B cell (primary cell): Measurements from ENCODE around the gene MED8. TPM values are rescaled to one million over a fixed set of nuclear protein-coding genes. Genes with fewer than 3 reads are reported as not detected.

Experiments used
- ATAC-seq: fragments of 200-7000 bp; cut with Tn5 transposase; one replicate; pipeline ENCODE4 v1.10.0; 2021; ENCODE audit warnings: low read depth, mild to moderate bottlenecking, moderate number of reproducible peaks, moderate library complexity
- CTCF ChIA-PET: fragments of 350-600 bp; sonication (Branson Sonifier 250); formaldehyde crosslinking; loops from one replicate; lab custom pipeline; 2021; ENCODE audit warnings: antibody characterized with exemption, inconsistent platforms; lab: Charles Lee
- POLR2A ChIA-PET: fragments of 350-600 bp; sonication (Branson Sonifier 250); formaldehyde crosslinking; loops from one replicate; lab custom pipeline; 2021; ENCODE audit warnings: antibody characterized with exemption; lab: Charles Lee
- DNase-seq: peaks from one replicate; pipeline ENCODE4 v3.0.0; 2013
- H2AFZ ChIP-seq: 2 replicates; pipeline ENCODE4 v1.6.1; 2012; ENCODE audit warnings: mild to moderate bottlenecking, low read depth, low read length; ENCODE audit not compliant: insufficient read depth, poor library complexity, severe bottlenecking
- H3K27ac ChIP-seq, 2 donors: 1 replicate in 1 of 2; 2 replicates in 1 of 2; pipeline ENCODE4 v1.5.1; 2012 to 2013; ENCODE audit warnings: low read length in 2 of 2, mild to moderate bottlenecking in 2 of 2, moderate library complexity in 1 of 2
- H3K27me3 ChIP-seq, 4 experiments: fragments of 200-600 bp in 1 of 4; sonication (generic) in 1 of 4; replicated peaks in 1 of 4; 1 replicate in 2 of 4; 2 replicates in 2 of 4; pipeline versions ENCODE4 v1.6.1 to v1.7.0; 2013 to 2016; ENCODE audit warnings: low read length in 3 of 4, mild to moderate bottlenecking in 2 of 4, mixed read lengths in 1 of 4, moderate library complexity in 1 of 4; ENCODE audit not compliant: insufficient read depth in 4 of 4, control insufficient read depth in 3 of 4; ENCODE audit errors: control extremely low read depth in 1 of 4
- H3K36me3 ChIP-seq, 2 experiments: replicated peaks in 1 of 2; 1 replicate in 1 of 2; 2 replicates in 1 of 2; pipeline versions ENCODE4 v1.6.1 to v1.7.1; 2013; ENCODE audit warnings: low read length in 1 of 2; ENCODE audit not compliant: insufficient read depth in 2 of 2, control insufficient read depth in 1 of 2; ENCODE audit errors: control extremely low read depth in 1 of 2, extremely low read depth in 1 of 2
- H3K4me1 ChIP-seq, 2 donors: fragments of 200-600 bp in 1 of 2; sonication (generic) in 1 of 2; 1 replicate in 1 of 2; 2 replicates in 1 of 2; pipeline versions ENCODE4 v1.5.1 to v1.6.1; 2013 to 2017; ENCODE audit warnings: low read length in 2 of 2; ENCODE audit not compliant: control insufficient read depth in 2 of 2, insufficient read depth in 2 of 2
- H3K4me2 ChIP-seq: replicated peaks from 2 replicates; pipeline ENCODE3; 2012; ENCODE audit warnings: mild to moderate bottlenecking, low read depth, low read length; ENCODE audit not compliant: poor library complexity, severe bottlenecking
- H3K4me3 ChIP-seq, 5 experiments: fragments of 200-600 bp in 1 of 5; sonication (generic) in 1 of 5; 1 replicate in 3 of 5; 2 replicates in 2 of 5; pipeline versions ENCODE4 v1.5.1 to v1.7.0; 2011 to 2016; ENCODE audit warnings: low read length in 4 of 5, mild to moderate bottlenecking in 4 of 5, low read depth in 2 of 5, control low read depth in 1 of 5, moderate library complexity in 1 of 5; ENCODE audit not compliant: insufficient read depth in 1 of 5; ENCODE audit errors: control extremely low read depth in 1 of 5, extremely low read depth in 1 of 5
- H3K79me2 ChIP-seq: fragments of 200-600 bp; sonication (generic); one replicate; pipeline ENCODE4 v1.6.0; 2016; ENCODE audit warnings: low read length; ENCODE audit not compliant: control insufficient read depth, insufficient read depth
- H3K9ac ChIP-seq: fragments of 200-600 bp; sonication (generic); 2 replicates; pipeline ENCODE4 v1.6.1; 2017; ENCODE audit warnings: mild to moderate bottlenecking, low read length, moderate library complexity
- H3K9me3 ChIP-seq, 3 donors: one replicate each; pipeline versions ENCODE4 v1.6.1 to v1.7.1; 2013; ENCODE audit warnings: low read length in 2 of 3; ENCODE audit not compliant: control insufficient read depth in 2 of 3, insufficient read depth in 1 of 3; ENCODE audit errors: control extremely low read depth in 1 of 3
- H4K20me1 ChIP-seq: 2 replicates; pipeline ENCODE4 v1.6.0; 2012; ENCODE audit warnings: mild to moderate bottlenecking, low read length; ENCODE audit not compliant: insufficient read depth, control insufficient read depth, poor library complexity, severe bottlenecking
- H3K27ac Mint-ChIP-seq: one replicate; pipeline ENCODE4 v1.8.0; 2021; ENCODE audit warnings: mixed read lengths
- H3K27me3 Mint-ChIP-seq: one replicate; pipeline ENCODE4 v1.8.0; 2021; ENCODE audit warnings: mixed read lengths
- H3K4me1 Mint-ChIP-seq: one replicate; pipeline ENCODE4 v1.8.0; 2021; ENCODE audit warnings: mixed read lengths
- H3K4me3 Mint-ChIP-seq: one replicate; pipeline ENCODE4 v1.8.0; 2021; ENCODE audit warnings: mixed read lengths
- H3K9me3 Mint-ChIP-seq: one replicate; pipeline ENCODE4 v1.8.0; 2022; ENCODE audit warnings: mixed read lengths; ENCODE audit not compliant: insufficient read depth
- CTCF ChIP-seq: fragments of 200-600 bp; IDR thresholded peaks from one replicate; pipeline ENCODE4 v1.8.0; 2022; ENCODE audit warnings: antibody characterized with exemption, mild to moderate bottlenecking
- EZH2 ChIP-seq: IDR thresholded peaks from 2 replicates; pipeline ENCODE4 v1.6.1; 2012; ENCODE audit warnings: borderline replicate concordance, low read depth, mild to moderate bottlenecking, moderate library complexity, low read length; ENCODE audit not compliant: insufficient read depth, poor library complexity, severe bottlenecking
- WGBS: methylation state at CpG from one replicate; pipeline ENCODE4 v1.1.5; 2013; ENCODE audit warnings: missing lambda C conversion rate; ENCODE audit not compliant: insufficient coverage; 5-methylcytosine and 5-hydroxymethylcytosine counted together
- intact Hi-C: fragments of 100-400 bp; cut with micrococcal nuclease; formaldehyde crosslinking; loops from one replicate; pipeline ENCODE4 v1.10.0; 2022
- polyA plus RNA-seq: library from polyadenylated mRNA; depleted of rRNA; stranded (reverse); fragments of >200 nt; gene quantifications from 2 replicates; pipeline ENCODE4 v1.2.3, GENCODE V29; 2012
- total RNA-seq, 2 donors: library from RNA; stranded (reverse); fragments of 120-200 nt in 1 of 2; gene quantifications; 1 replicate in 1 of 2; 2 replicates in 1 of 2; pipeline versions ENCODE4 v1.2.3 to v1.2.4, GENCODE V29; 2013 to 2022

The MED8 gene
- total and polyA plus RNA-seq, 2 donors (not counting 1 experiment from before 2014, with no cell fraction given), result 12.0 to 30.0 TPM

- Histone ChIP-seq H3K4me3 (no peak overlapping the region), H3K9me3 (no peaks in the 10 kb centered on the region), H2AFZ (no peak overlapping the region), H3K36me3 (no peaks in the 10 kb centered on the region), H3K79me2 (no peaks in the 10 kb centered on the region), H3K9ac (no peak overlapping the region), H3K4me2 (no peak overlapping the region), H3K4me1 (peaks cover 6 to 8% of the 10 kb centered on the region in 2 donors), H4K20me1 (no peaks in the 10 kb centered on the region), H3K27ac (no peak overlapping the region), H3K27me3 (no peaks in the 10 kb centered on the region)
- CTCF ChIA-PET, result interaction anchor here (0.6 kb wide), 1 partner anchor 29 kb away, joined by 3 read pairs; no protein-coding TSS in a partner anchor
- Mint-ChIP-seq H3K27ac (no peak overlapping the region), H3K4me3 (no peak overlapping the region), H3K9me3 (no peaks in the 10 kb centered on the region), H3K4me1 (peaks cover 15% of the 10 kb centered on the region), H3K27me3 (no peaks in the 10 kb centered on the region)
- no peak for DNase-seq
- TF ChIP-seq CTCF (no peak), EZH2 (no peak)
- ATAC-seq, result no peak
- POLR2A ChIA-PET, result interaction anchor here (0.6 kb wide), 1 partner anchor 10 kb away, joined by 4 read pairs; no protein-coding TSS in a partner anchor
- intact Hi-C loops, result no loop called here
- WGBS, result 25% methylated on average over 1 of the region's 3 CpGs
These were observed 36.7 kb downstream of the MED8 start for GRCh38 chr1:43352881-43353280.

GRCh38 chr1:43352351-43352705 is 37.3 kb downstream of the MED8 start:
- peaks cover 13% of the 10 kb centered on the region for H3K4me1 Mint-ChIP-seq
- H3K9me3 ChIP-seq, result no peaks in the 10 kb centered on the region
- H3K4me3 ChIP-seq, result no peak overlapping the region
- H3K27ac Mint-ChIP-seq, result no peak overlapping the region
- H3K79me2 ChIP-seq, result no peaks in the 10 kb centered on the region
- no peak overlapping the region for H3K27ac ChIP-seq
- DNase-seq (no peak), ATAC-seq (no peak)
- ChIA-PET CTCF (no interaction called here), POLR2A (no interaction called here)
- no peak overlapping the region for H3K9ac ChIP-seq
- no peaks in the 10 kb centered on the region for H3K27me3 ChIP-seq
- TF ChIP-seq EZH2 (no peak), CTCF (no peak)
- H3K4me2 ChIP-seq, result no peak overlapping the region
- WGBS, result 100% methylated on average over 2 of the region's 2 CpGs
- no peaks in the 10 kb centered on the region for H3K9me3 Mint-ChIP-seq
- no peaks in the 10 kb centered on the region for H3K27me3 Mint-ChIP-seq
- intact Hi-C loops, result no loop called here
- no peaks in the 10 kb centered on the region for H4K20me1 ChIP-seq
- no peaks in the 10 kb centered on the region for H3K36me3 ChIP-seq
- no peak overlapping the region for H3K4me3 Mint-ChIP-seq
- no peak overlapping the region for H2AFZ ChIP-seq
- peaks cover 4 to 5% of the 10 kb centered on the region in 2 donors for H3K4me1 ChIP-seq
